ENCODE results near the gene KLF13. TPM values are rescaled to one million over a fixed set of nuclear protein-coding genes. Genes with fewer than 3 reads are reported as not detected.

Gene KLF13
- total and polyA plus RNA-seq, 2 donors (not counting 1 experiment from before 2014, with no cell fraction given), result 39.6 to 42.9 TPM

DNA sequence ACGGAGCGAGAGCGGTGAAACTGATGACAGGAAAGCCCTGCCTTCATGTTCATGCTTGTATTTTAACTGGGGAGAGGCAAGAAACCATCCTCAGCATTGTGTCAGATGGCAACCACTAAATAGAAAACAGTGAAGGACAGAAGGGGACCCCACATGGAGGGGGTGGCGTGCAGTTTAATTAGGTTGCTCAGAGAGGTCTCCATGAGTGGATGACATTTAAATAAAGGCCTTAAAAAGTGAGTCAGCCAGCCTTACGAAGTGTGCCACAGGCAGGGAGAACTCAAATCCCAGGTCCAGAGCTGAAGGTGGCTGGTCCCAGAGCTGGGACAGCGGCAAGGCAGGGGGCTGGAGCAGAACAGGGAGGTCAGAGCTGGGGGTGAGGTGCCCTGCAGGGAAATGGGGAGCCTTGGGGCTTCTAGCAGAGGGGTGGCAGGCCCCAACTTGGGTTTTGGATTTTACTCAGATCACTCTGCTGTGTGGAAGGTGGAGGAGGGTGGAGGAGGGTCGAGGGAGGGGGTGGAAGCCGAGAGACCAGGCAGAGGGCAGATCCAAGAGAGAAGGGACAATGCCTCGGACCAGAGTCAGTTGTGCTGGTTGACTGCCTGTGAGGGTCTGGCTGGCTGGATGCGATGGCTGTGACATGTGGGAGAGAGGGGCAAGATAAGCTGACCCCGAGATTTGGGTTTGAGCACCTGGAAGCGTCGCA is 73.7 kb downstream of the KLF13 start:
- Histone ChIP-seq H3K4me2 (ENCODE audit: extremely low read depth, insufficient read depth, low read length) (no peak overlapping the region), H3K9ac (ENCODE audit: insufficient read depth, low read length) (no peak overlapping the region), H4K20me1 (ENCODE audit: control insufficient read depth, extremely low read depth, insufficient read depth, low read length) (no peaks in the 10 kb centered on the region), H3K27ac (ENCODE audit: insufficient read depth, low read length) (no peak overlapping the region), H3K9me3 (ENCODE audit: control insufficient read depth, insufficient read depth, low read depth, low read length) (no peaks in the 10 kb centered on the region), H3K36me3 (ENCODE audit: control insufficient read depth, insufficient read depth, low read length) (no peaks in the 10 kb centered on the region), H3K27me3 (ENCODE audit: control insufficient read depth, insufficient read depth, low read length) (no peaks in the 10 kb centered on the region), H3K4me3 (replicated peaks in 1 of 4; ENCODE audit: control extremely low read depth in 1 of 4, insufficient read depth in 1 of 4, low read depth in 3 of 4, low read length in 4 of 4) (no peak overlapping the region), H2AFZ (ENCODE audit: low read length) (no peak overlapping the region), H3K79me2 (ENCODE audit: control insufficient read depth, insufficient read depth, low read length) (no peaks in the 10 kb centered on the region), H3K4me1 (ENCODE audit: control insufficient read depth, extremely low read depth, insufficient read depth, low read length) (peaks cover 30% of the 10 kb centered on the region)
- TF ChIP-seq, protein P1, sequence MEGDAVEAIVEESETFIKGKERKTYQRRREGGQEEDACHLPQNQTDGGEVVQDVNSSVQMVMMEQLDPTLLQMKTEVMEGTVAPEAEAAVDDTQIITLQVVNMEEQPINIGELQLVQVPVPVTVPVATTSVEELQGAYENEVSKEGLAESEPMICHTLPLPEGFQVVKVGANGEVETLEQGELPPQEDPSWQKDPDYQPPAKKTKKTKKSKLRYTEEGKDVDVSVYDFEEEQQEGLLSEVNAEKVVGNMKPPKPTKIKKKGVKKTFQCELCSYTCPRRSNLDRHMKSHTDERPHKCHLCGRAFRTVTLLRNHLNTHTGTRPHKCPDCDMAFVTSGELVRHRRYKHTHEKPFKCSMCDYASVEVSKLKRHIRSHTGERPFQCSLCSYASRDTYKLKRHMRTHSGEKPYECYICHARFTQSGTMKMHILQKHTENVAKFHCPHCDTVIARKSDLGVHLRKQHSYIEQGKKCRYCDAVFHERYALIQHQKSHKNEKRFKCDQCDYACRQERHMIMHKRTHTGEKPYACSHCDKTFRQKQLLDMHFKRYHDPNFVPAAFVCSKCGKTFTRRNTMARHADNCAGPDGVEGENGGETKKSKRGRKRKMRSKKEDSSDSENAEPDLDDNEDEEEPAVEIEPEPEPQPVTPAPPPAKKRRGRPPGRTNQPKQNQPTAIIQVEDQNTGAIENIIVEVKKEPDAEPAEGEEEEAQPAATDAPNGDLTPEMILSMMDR (conservative IDR thresholded peaks at IDR 0.05 in 1 of 2, IDR thresholded peaks at IDR 0.05 in 1 of 2; ENCODE audit: low read depth in 1 of 2, low read length in 2 of 2), result no peak
- no peak for DNase-seq (ENCODE audit: low read depth in 2 of 2)

- no peaks in the 10 kb centered on the region for H3K9me3 ChIP-seq (ENCODE audit: control insufficient read depth, insufficient read depth, low read depth, low read length)
- no peak overlapping the region for H3K9ac ChIP-seq (ENCODE audit: insufficient read depth, low read length)
- H3K36me3 ChIP-seq (ENCODE audit: control insufficient read depth, insufficient read depth, low read length), result no peaks in the 10 kb centered on the region
- no peak overlapping the region for H3K4me2 ChIP-seq (ENCODE audit: extremely low read depth, insufficient read depth, low read length)
- no peak overlapping the region for H2AFZ ChIP-seq (ENCODE audit: low read length)
- no peak for DNase-seq (ENCODE audit: low read depth in 2 of 2)
- no peaks in the 10 kb centered on the region for H4K20me1 ChIP-seq (ENCODE audit: control insufficient read depth, extremely low read depth, insufficient read depth, low read length)
- H3K4me3 ChIP-seq (replicated peaks in 1 of 4; ENCODE audit: control extremely low read depth in 1 of 4, insufficient read depth in 1 of 4, low read depth in 3 of 4, low read length in 4 of 4), result no peak overlapping the region
- TF ChIP-seq, protein P1 (conservative IDR thresholded peaks at IDR 0.05 in 1 of 2, IDR thresholded peaks at IDR 0.05 in 1 of 2; ENCODE audit: low read depth in 1 of 2, low read length in 2 of 2), result no peak
- no peak for TF ChIP-seq EZH2 (IDR thresholded peaks at IDR 0.05; ENCODE audit: low read length, missing control alignments)
- no peaks in the 10 kb centered on the region for H3K27me3 ChIP-seq (ENCODE audit: control insufficient read depth, insufficient read depth, low read length)
- H3K4me1 ChIP-seq (ENCODE audit: control insufficient read depth, extremely low read depth, insufficient read depth, low read length), result peaks cover 30% of the 10 kb centered on the region
- no peaks in the 10 kb centered on the region for H3K79me2 ChIP-seq (ENCODE audit: control insufficient read depth, insufficient read depth, low read length)
- H3K27ac ChIP-seq (ENCODE audit: insufficient read depth, low read length), result no peak overlapping the region
Observed at GRCh38 chr15:31401282-31401681, 74.6 kb downstream of the KLF13 start.

GRCh38 chr15:31402003-31402402 is 75.4 kb downstream of the KLF13 start:
- Histone ChIP-seq H3K9me3 (ENCODE audit: control insufficient read depth, insufficient read depth, low read depth, low read length) (no peaks in the 10 kb centered on the region), H3K79me2 (ENCODE audit: control insufficient read depth, insufficient read depth, low read length) (no peaks in the 10 kb centered on the region), H3K36me3 (ENCODE audit: control insufficient read depth, insufficient read depth, low read length) (no peaks in the 10 kb centered on the region), H3K27me3 (ENCODE audit: control insufficient read depth, insufficient read depth, low read length) (no peaks in the 10 kb centered on the region), H3K27ac (ENCODE audit: insufficient read depth, low read length) (peak overlapping the region; percentile 67), H3K4me2 (ENCODE audit: extremely low read depth, insufficient read depth, low read length) (no peak overlapping the region), H3K4me1 (ENCODE audit: control insufficient read depth, extremely low read depth, insufficient read depth, low read length) (peaks cover 26% of the 10 kb centered on the region), H3K4me3 (replicated peaks in 1 of 4; ENCODE audit: control extremely low read depth in 1 of 4, insufficient read depth in 1 of 4, low read depth in 3 of 4, low read length in 4 of 4) (no peak overlapping the region), H2AFZ (ENCODE audit: low read length) (no peak overlapping the region), H3K9ac (ENCODE audit: insufficient read depth, low read length) (no peak overlapping the region), H4K20me1 (ENCODE audit: control insufficient read depth, extremely low read depth, insufficient read depth, low read length) (no peaks in the 10 kb centered on the region)
- no peak for DNase-seq (ENCODE audit: low read depth in 2 of 2)
- TF ChIP-seq, protein P1 (conservative IDR thresholded peaks at IDR 0.05 in 1 of 2, IDR thresholded peaks at IDR 0.05 in 1 of 2; ENCODE audit: low read depth in 1 of 2, low read length in 2 of 2), result no peak
- no peak for TF ChIP-seq EZH2 (IDR thresholded peaks at IDR 0.05; ENCODE audit: low read length, missing control alignments)
